Hindlimb muscle (tissue), 1 donor: Measurements from ENCODE around the gene CXXC1. TPM values are rescaled to one million over a fixed set of nuclear protein-coding genes. Genes with fewer than 3 reads are reported as not detected.
A peak's percentile ranks its signal among the peaks of the same experiment; 100 is the strongest.
"Not testable (repeated sequence)": the region's sequence is repeated elsewhere in the genome, so short reads cannot be mapped to it uniquely, and the experiment has no call there.

Source experiments
- DNase-seq: peaks from one replicate; pipeline ENCODE4 v3.0.0-alpha.2; 2013
- polyA plus RNA-seq: library from polyadenylated mRNA; unstranded; fragments of 120-200 nt; gene quantifications from one replicate; pipeline ENCODE4 v1.2.1, GENCODE V29; 2013; ENCODE audit not compliant: insufficient read length

Gene CXXC1
- polyA plus RNA-seq, 1 donor = 38.0 TPM

GRCh38 chr18:50274044-50274442, 13.4 kb downstream of the CXXC1 start:
- DNase-seq = no peak

- DNase-seq = no peak
These were observed 14.1 kb downstream of the CXXC1 start for GRCh38 chr18:50273203-50274043.

DNA sequence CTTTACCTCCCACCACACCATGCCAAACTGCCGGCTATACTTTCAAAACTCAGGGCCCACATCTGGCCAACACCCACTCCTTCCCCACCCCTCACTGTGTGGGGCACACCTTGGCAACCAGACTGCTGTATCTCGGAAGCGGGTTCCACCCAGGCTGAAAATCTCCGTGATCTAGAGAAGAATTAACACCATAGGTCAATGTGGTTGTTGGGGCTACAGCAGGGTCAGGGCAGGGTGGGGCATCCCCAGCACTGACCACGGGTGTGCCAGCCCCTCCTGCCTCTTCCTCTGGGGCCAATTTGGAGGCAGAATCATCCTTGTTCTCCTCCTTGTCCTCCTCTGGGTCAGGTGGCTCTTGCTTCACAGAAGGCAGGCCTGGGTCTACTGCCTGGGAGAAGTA, 14.9 kb downstream of the CXXC1 start:
- no peak for DNase-seq

GRCh38 chr18:50268022-50268747, 19.3 kb downstream of the CXXC1 start:
- DNase-seq = peak; percentile 56

DNA sequence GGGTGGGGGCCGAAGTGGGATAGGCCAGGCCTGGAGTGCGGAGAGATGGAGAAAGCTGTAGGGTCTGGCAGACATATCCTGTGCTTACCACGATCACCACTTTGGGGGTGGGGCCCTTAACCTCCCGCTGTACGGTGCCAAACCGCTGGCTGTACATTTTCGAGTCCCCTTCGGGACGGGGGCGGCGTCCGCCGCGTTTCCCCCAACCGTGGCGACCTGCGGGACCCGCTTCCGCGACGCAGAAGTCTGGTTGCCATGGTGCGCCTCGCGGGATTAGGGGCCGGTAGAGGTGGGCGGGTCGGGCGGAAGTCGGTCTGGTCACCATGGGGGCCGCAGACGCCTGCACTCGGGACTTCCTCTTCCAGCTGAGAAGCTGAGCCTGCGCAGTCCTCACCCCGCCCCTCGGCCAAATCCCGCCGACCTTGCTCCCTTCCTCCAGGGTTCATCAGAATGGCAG, 21.2 kb downstream of the CXXC1 start, which contains the start of gene CFAP53:
Gene CFAP53, minus strand, starts transcription at position 248 of the 457 bp plus-strand sequence. Its CDS starts 91 bp downstream, at position 157.
- peak; percentile 94 for DNase-seq

DNA sequence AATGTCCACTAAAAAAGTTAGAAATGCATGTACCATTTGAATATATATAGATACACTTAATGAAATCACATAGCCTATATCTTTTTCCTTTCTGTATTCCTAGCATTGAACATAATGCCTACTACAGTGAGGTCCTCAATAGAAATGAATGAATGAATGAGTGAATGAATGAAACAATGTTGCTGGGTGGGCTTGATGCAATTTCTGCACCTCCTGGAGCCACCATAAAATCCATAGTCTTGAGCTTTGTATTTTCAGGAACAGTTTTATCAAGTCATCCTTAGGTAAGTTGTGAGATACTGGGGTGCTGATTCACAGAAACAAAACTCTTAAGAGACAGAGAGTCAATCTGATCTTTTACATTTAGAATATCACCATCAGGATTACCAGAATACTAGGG, 24.5 kb downstream of the CXXC1 start:
- no peak for DNase-seq

DNA sequence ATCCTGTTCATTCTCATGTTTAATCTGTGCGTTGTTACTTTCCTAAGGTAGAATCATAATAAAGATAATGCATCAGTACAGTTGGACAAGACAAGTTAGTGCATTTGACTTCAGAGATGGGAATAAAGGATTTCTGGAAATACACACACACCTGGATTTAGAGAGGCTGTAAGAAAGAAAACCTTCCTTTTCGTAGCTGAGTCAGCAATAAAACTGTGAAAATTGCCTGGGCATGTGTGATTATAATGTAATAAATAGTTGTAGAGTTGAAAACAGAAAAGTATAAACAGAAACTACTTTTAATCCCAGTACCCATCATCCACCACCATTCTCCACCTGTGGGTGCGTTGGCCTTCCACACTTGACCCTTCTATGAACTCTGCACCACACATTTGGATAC, 36.6 kb downstream of the CXXC1 start:
- DNase-seq = no peak

DNA sequence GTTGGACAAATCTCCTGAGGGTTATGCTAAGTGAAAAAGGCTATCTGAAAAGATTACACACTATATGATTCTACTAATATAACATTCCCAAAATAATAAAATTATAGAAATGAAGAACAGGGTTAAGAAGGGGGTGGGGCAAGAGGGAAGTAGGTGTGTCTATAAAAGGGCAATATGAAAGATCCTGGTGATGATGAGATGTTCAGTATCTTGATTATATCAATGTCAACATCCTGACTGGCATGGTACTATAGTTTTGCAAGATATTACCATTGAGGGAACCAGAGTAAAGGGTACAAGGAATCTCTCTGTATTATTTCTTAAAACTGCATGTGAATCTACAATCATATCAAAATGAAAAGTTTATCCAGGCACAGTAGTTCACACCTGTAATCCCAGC, 37.9 kb downstream of the CXXC1 start:
- no peak for DNase-seq

GRCh38 chr18:50247561-50247960, 39.9 kb downstream of the CXXC1 start:
- no peak for DNase-seq

DNA sequence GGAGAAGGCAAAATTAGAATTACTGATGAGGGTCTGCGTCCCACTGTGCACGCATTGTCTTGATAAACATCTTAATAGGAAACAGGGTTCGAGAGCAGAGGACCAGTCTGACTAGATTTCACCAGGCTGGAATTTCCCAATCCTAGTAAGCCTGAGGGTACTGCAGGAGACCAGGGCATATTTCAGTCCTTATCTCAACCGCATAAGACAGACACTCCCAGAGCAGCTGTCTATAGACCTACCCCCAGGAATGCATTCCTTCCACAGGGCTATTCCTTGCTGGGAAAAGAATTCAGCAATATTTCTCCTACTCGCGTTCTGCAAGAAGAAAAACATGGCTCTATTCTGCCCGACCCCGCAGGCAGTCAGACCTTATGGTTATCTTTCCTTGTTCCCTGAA, 45.7 kb downstream of the CXXC1 start:
- not testable (repeated sequence) for DNase-seq

DNA sequence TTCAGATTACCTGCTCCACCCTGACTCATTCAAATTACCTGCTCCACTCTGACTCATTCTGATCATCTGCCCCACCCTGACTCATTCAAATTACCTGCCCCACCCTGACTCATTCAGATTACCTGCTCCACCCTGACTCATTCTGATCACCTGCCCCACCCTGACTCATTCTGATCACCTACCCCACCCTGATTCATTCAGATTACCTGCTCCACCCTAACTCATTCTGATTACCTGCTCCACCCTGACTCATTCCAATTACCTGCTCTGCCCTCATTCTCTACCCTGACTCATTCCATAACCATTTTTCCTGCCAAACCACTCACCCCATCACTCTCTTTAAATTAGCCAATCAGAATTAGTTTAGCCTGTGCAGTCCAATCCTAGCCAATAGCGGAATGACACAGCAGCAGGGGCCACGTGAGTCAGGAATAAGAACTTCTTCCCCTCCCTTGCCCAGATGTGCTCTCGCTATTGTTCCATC, 47.4 kb downstream of the CXXC1 start:
- DNase-seq = no peak

DNA sequence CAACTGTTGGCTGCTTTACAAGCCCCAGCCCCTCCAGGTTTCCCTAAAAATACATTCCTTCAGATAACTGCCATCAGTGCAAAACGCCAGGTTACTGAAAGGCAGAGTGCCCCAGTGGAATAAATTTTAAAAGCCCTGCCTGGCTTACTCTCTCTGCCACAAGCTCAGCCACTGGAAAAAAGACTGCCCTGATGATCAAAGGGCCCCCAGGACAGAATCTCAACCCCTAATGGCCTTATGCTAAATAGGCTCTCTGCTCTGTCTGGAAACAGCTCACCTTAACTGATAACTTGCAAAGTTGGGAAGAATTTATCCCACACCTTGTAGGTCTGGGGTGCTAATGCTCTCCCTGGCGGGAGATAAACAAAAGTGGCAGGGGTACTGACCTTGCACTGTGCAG, 55.1 kb downstream of the CXXC1 start:
- DNase-seq = no peak

Other genes starting within 250 kb of the CXXC1 start
- 1.7 TPM for gene MYO5B, start 92.5 kb downstream of the CXXC1 start, polyA plus RNA-seq
- gene CFAP53, start 21.2 kb downstream of the CXXC1 start, polyA plus RNA-seq = 0.10 TPM
- gene MBD1, start 6.2 kb downstream of the CXXC1 start, polyA plus RNA-seq = 45.4 TPM
- 2.7 TPM for gene SKA1, start 87.4 kb upstream of the CXXC1 start, polyA plus RNA-seq